Activated naive CD4-positive, alpha-beta T cell treated with anti-CD3 and anti-CD28 coated beads for 36 hours (primary cell): ENCODE data around the gene EXOC8. TPM values are rescaled to one million over a fixed set of nuclear protein-coding genes. Genes with fewer than 3 reads are reported as not detected.

Source experiments
- CTCF ChIA-PET: fragments of 350-600 bp; sonication (Branson Sonifier 250); formaldehyde crosslinking; loops from one replicate; lab custom pipeline; 2021; ENCODE audit warnings: antibody characterized with exemption; lab: Charles Lee
- DNase-seq: peaks from one replicate; pipeline ENCODE4 v3.0.0-alpha.2; 2020
- H3K27ac Mint-ChIP-seq: one replicate; pipeline ENCODE4 v1.8.0; 2021; ENCODE audit warnings: mild to moderate bottlenecking, mixed read lengths
- H3K27me3 Mint-ChIP-seq: one replicate; pipeline ENCODE4 v1.8.0; 2021; ENCODE audit warnings: low read depth, mixed read lengths
- H3K36me3 Mint-ChIP-seq: one replicate; pipeline ENCODE4 v1.8.0; 2021; ENCODE audit warnings: low read depth, mixed read lengths
- H3K4me1 Mint-ChIP-seq: one replicate; pipeline ENCODE4 v1.8.0; 2021; ENCODE audit warnings: low read depth, mixed read lengths
- H3K4me3 Mint-ChIP-seq: one replicate; pipeline ENCODE4 v1.8.0; 2021; ENCODE audit warnings: mild to moderate bottlenecking, moderate library complexity, mixed read lengths
- H3K9me3 Mint-ChIP-seq: one replicate; pipeline ENCODE4 v1.8.0; 2021; ENCODE audit warnings: mixed read lengths
- intact Hi-C: fragments of 100-400 bp; cut with micrococcal nuclease; formaldehyde crosslinking; loops from one replicate; pipeline ENCODE4 v1.15.1; 2023
- total RNA-seq, 2 experiments: library from RNA; stranded (reverse); gene quantifications; one replicate each; pipeline ENCODE4 v1.2.3, GENCODE V29; 2021

The EXOC8 gene, protein sequence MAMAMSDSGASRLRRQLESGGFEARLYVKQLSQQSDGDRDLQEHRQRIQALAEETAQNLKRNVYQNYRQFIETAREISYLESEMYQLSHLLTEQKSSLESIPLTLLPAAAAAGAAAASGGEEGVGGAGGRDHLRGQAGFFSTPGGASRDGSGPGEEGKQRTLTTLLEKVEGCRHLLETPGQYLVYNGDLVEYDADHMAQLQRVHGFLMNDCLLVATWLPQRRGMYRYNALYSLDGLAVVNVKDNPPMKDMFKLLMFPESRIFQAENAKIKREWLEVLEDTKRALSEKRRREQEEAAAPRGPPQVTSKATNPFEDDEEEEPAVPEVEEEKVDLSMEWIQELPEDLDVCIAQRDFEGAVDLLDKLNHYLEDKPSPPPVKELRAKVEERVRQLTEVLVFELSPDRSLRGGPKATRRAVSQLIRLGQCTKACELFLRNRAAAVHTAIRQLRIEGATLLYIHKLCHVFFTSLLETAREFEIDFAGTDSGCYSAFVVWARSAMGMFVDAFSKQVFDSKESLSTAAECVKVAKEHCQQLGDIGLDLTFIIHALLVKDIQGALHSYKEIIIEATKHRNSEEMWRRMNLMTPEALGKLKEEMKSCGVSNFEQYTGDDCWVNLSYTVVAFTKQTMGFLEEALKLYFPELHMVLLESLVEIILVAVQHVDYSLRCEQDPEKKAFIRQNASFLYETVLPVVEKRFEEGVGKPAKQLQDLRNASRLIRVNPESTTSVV
- 10 to 100 TPM; 11.5 to 12.0 TPM for total RNA-seq

DNA sequence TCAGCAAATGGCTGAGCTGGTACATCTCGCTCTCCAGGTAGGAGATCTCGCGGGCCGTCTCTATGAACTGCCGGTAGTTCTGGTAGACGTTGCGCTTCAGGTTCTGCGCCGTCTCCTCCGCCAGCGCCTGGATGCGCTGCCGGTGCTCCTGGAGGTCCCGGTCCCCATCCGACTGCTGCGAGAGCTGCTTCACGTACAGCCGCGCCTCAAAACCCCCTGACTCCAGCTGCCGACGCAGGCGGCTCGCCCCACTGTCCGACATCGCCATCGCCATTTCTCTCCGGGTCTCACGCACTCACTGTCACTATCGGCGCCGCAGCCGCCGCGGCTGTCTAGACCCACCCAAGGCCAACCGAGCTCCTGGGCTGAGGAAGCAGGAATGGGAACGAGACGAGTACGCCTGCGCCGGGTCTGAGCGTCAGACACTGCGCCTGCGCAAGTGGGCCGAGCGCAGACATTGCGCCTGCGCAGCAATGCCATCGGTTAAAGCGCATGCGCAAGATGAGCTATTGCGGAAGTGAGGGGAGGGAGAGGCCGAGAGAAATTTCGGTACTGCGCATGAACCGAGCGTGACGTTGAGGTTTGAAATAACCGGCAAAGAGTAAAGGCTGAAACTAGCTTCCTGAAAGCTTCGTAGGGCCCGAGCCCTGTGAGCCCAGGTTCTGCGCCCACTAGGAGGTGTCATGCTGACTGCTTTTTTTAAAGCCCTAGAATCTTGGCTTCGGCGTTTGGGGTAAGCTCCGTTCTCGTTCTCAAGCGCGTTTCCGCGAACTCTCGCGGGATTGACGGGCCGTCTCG, at the start of gene EXOC8:
Gene EXOC8 (minus strand): TSS at position 381 of the 798 bp plus-strand sequence. CDS start 107 bp downstream, at position 274.
- intact Hi-C loops: loop anchor here (1.0 to 5.0 kb wide), 9 partner anchors 65 to 1465 kb away; partner anchors contain the start of genes ARV1, EGLN1, GNPAT and TSNAX
- peaks cover 3% of the 10 kb centered on the region for H3K9me3 Mint-ChIP-seq
- peak within 1 kb of the TSS; percentile 100 for H3K4me3 Mint-ChIP-seq
- H3K27me3 Mint-ChIP-seq: no peaks in the 10 kb centered on the region
- CTCF ChIA-PET: interaction anchor here (0.6 to 4.4 kb wide), 9 partner anchors 17 to 268 kb away, joined by 3 to 24 read pairs (median 3); no protein-coding TSS in a partner anchor
- peaks cover 53% of the 10 kb centered on the region for H3K4me1 Mint-ChIP-seq
- DNase-seq: peak; percentile 97
- H3K27ac Mint-ChIP-seq: peak within 1 kb of the TSS; percentile 97
- H3K36me3 Mint-ChIP-seq: peaks cover 37% of the 10 kb centered on the region

DNA sequence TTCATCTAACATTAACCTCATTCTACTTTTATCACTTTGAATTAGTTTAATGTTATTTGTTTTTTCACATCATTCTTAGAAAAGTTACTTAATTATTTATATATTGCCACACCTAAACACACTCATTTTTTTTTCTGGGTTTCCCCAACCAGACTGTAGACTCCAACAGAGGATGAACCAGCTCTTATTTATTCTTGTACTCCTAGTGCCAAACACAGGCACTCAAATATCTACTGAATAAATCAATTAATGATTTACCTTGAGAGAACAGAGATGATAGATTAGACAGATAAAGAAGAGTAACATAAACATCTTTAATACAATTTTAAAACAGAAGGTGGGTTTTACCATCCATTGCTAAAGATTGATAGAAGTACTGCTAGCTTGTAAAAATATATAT, 48.8 kb upstream of the EXOC8 start:
- no peak overlapping the region for H3K4me3 Mint-ChIP-seq
- H3K4me1 Mint-ChIP-seq: peaks cover 44% of the 10 kb centered on the region
- intact Hi-C loops: no loop called here
- CTCF ChIA-PET: interaction anchor here (1.6 kb wide), 1 partner anchor 189 kb away, joined by 5 read pairs; no protein-coding TSS in a partner anchor
- H3K27ac Mint-ChIP-seq: no peak overlapping the region
- H3K9me3 Mint-ChIP-seq: no peaks in the 10 kb centered on the region
- peaks cover 5% of the 10 kb centered on the region for H3K36me3 Mint-ChIP-seq
- H3K27me3 Mint-ChIP-seq: no peaks in the 10 kb centered on the region
- no peak for DNase-seq

DNA sequence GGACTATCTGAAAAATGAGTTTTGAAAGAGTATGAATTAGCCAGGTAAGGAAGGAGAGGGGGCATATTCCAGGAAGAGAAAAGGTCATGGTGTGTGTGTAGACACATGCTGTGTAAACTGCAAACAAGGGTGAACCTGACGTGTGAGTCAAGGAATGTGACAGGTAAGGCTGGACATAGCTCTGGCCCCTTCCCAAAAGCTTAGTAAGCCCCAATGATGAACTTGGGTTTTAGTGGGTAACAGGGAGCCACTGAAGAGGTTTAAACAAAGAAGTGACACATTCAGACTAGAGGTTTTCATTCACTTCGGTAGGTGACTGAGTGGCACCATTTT, 47.7 kb upstream of the EXOC8 start:
- intact Hi-C loops: no loop called here
- no peak for DNase-seq
- Mint-ChIP-seq H3K36me3 (peaks cover 5% of the 10 kb centered on the region), H3K27me3 (no peaks in the 10 kb centered on the region), H3K9me3 (no peaks in the 10 kb centered on the region), H3K4me1 (peaks cover 35% of the 10 kb centered on the region), H3K4me3 (no peak overlapping the region), H3K27ac (no peak overlapping the region)
- CTCF ChIA-PET: interaction anchor here (0.9 kb wide), 1 partner anchor 23 kb away, joined by 4 read pairs; no protein-coding TSS in a partner anchor

DNA sequence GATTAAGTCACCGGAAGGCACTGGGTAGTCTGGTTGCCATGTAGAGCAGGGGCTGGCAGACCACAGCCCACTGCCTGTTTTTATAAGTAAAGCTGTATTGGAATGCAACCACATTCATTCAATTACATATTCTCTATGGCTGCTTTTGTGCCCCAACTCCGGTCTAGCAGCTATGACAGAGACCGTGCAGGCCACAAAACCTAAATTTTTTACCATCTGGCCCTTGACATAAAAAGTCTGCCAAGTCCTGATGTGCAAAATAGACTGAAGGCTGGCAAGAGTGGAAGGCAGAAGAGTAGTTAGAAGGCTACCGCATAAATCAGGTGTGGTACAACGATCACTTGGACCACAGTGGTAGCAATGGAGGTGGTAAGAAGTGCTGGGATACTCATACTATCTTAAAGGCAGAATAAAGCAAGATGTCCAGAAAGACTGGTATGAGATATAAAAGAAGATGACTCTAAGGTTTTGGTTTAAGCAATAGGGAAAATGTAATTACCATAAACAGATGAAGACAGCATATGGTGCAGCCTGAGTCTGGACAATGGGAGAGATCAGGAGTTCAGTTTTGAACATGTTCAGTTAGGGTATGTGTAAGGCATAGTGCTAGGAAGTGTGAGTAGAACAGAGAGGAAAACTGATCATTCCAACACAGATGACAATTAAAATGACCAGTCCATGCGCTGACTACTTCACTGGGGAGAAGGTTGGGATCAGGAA, 47.2 kb upstream of the EXOC8 start:
- no peak overlapping the region for H3K27ac Mint-ChIP-seq
- peaks cover 31% of the 10 kb centered on the region for H3K4me1 Mint-ChIP-seq
- no peaks in the 10 kb centered on the region for H3K27me3 Mint-ChIP-seq
- DNase-seq: no peak
- intact Hi-C loops: no loop called here
- no peak overlapping the region for H3K4me3 Mint-ChIP-seq
- peaks cover 3% of the 10 kb centered on the region for H3K36me3 Mint-ChIP-seq
- CTCF ChIA-PET: interaction anchor here (0.9 kb wide), 1 partner anchor 22 kb away, joined by 4 read pairs; no protein-coding TSS in a partner anchor
- H3K9me3 Mint-ChIP-seq: no peaks in the 10 kb centered on the region

DNA sequence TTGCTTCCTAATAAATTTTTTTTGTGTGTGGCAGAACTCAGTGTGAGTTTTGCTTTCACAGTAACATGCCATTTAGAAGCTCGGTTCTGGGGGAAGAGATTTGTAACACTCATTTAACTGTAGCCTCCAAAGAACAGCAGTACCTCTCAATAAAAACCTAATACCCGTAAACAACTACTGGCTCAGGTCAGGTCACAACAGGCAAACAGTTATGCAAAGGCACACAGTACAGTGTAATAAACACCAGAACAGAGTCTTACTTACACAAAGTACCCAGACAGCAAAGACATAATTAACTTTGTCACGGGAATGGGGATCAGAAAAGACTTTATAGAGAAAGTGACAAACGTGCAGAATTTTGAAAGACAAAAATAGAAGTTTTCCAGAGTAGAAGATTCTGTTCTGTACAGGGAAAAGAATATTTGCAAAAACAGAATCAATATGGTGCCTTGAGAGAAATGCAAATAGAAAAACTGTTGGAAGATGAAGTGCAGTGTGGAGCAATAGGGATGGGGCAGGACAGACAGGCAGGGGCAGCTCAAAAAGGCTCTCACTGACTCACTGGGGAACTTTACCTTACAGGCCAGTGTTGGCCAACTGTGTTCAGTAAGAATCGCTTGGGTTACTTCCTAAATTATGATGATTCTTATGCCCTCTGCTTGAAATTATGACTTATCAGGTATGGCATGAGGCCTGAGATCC, 45.7 kb upstream of the EXOC8 start:
- Mint-ChIP-seq H3K9me3 (no peaks in the 10 kb centered on the region), H3K27ac (no peak overlapping the region), H3K36me3 (peaks cover 5% of the 10 kb centered on the region), H3K4me1 (peaks cover 35% of the 10 kb centered on the region), H3K27me3 (no peaks in the 10 kb centered on the region), H3K4me3 (no peak overlapping the region)
- no peak for DNase-seq
- intact Hi-C loops: no loop called here
- CTCF ChIA-PET: no interaction called here

DNA sequence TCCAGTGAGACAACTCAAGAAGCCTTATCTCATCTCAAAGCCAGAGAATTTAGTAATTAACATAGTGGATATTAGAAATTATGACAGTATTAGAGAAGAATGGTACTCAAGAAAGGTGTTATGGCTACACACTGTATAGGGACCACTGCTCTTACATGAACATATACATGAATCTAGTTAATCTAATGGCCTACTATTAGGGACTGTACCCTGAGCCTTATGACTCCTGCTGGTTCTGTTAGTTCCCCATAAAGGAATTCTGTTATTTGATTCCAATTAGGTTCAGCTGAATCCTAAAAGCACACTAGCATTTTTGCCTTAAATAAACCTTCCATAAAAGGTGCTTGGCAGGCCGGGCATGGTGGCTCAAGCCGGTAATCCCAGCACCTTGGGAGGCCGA, 44.8 kb upstream of the EXOC8 start:
- CTCF ChIA-PET: no interaction called here
- peaks cover 1% of the 10 kb centered on the region for H3K36me3 Mint-ChIP-seq
- H3K27ac Mint-ChIP-seq: no peak overlapping the region
- intact Hi-C loops: no loop called here
- no peaks in the 10 kb centered on the region for H3K27me3 Mint-ChIP-seq
- no peaks in the 10 kb centered on the region for H3K9me3 Mint-ChIP-seq
- DNase-seq: no peak
- peaks cover 34% of the 10 kb centered on the region for H3K4me1 Mint-ChIP-seq
- no peak overlapping the region for H3K4me3 Mint-ChIP-seq

DNA sequence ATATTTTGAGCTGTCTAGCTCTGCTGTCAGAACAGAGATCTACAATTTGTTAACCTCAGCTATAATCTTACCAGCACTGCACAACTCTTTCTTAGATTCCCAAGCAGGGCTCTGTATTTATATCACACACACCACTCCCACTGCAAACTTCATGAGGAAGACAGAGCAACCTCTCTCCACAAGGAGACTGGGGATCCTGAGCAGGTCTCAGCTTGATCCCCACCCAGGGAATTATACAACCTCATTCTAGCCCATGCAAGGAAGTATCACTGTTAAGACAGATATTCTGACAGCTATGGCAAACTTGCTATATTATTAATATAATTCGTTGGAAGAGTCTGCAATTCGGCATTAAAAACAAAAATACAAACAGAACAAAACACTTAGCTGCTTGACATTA, 44.1 kb upstream of the EXOC8 start:
- H3K4me1 Mint-ChIP-seq: peaks cover 38% of the 10 kb centered on the region
- intact Hi-C loops: no loop called here
- H3K36me3 Mint-ChIP-seq: peaks cover 1% of the 10 kb centered on the region
- H3K27ac Mint-ChIP-seq: no peak overlapping the region
- H3K27me3 Mint-ChIP-seq: no peaks in the 10 kb centered on the region
- no peak for DNase-seq
- H3K4me3 Mint-ChIP-seq: no peak overlapping the region
- CTCF ChIA-PET: interaction anchor here (0.6 to 0.9 kb wide), 2 partner anchors 185 to 197 kb away, joined by 3 read pairs; no protein-coding TSS in a partner anchor
- no peaks in the 10 kb centered on the region for H3K9me3 Mint-ChIP-seq

DNA sequence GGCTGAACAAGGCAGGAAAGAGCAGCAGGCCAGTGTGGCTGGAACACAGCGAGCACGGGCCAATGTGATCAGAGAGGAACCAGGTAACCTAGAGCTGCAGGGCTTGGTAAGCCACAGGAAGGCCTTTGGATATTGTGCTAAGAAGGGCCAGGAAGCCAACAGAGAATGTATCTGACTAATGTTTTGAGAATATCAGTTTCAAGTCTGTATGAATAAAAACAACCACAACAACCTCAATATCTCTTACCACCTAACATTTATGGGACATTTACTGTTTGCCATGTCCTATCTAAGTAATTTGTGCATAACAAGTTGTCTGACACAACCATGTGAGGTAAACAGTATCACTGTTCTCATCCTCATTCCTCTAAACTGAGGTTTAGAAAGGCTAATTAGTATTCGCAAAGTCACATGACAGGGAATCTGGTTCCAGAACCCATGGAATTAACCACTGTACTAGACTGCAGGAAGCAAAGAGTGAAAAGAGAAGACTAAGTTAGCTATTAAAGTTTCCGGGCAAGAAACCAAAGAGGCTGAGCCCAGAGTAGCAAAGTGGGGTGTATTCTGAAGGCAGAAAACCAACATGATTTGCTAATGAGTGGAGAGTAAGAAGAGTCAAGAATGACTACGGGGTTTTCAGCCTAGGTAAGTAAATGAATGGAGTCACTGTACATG, 39.4 kb upstream of the EXOC8 start:
- Mint-ChIP-seq H3K27ac (peak overlapping the region; percentile 24), H3K36me3 (peaks cover 4% of the 10 kb centered on the region), H3K4me1 (peaks cover 43% of the 10 kb centered on the region), H3K4me3 (no peak overlapping the region), H3K27me3 (no peaks in the 10 kb centered on the region), H3K9me3 (no peaks in the 10 kb centered on the region)
- intact Hi-C loops: loop anchor here (1.0 to 5.0 kb wide), 3 partner anchors 11 to 88 kb away; no protein-coding TSS in a partner anchor
- CTCF ChIA-PET: no interaction called here
- peak; percentile 31 for DNase-seq

DNA sequence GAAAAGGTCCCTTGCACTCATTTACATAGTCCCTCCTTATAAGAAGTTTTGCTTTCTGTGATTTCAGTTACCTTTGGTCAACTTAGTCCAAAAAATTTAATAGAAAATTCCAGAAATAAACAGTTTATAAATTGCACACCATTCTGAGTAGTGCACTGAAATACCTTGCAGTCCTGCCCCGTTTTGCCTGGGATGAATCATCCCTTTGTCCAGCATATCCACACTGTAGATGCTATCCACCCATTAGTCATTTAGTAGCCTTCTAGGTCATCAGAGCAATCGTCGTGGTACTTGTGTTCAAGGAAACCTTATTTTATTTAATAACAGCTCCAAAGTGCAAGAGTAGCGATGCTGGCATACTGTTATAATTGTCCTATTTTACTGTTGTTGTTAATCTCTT, 38.4 kb upstream of the EXOC8 start:
- DNase-seq: no peak
- H3K4me1 Mint-ChIP-seq: peaks cover 38% of the 10 kb centered on the region
- no peaks in the 10 kb centered on the region for H3K9me3 Mint-ChIP-seq
- H3K27ac Mint-ChIP-seq: no peak overlapping the region
- intact Hi-C loops: loop anchor here (2.0 to 5.0 kb wide), 2 partner anchors 41 to 89 kb away; no protein-coding TSS in a partner anchor
- CTCF ChIA-PET: no interaction called here
- no peak overlapping the region for H3K4me3 Mint-ChIP-seq
- peaks cover 4% of the 10 kb centered on the region for H3K36me3 Mint-ChIP-seq
- no peaks in the 10 kb centered on the region for H3K27me3 Mint-ChIP-seq

GRCh38 chr1:231374394-231374793, 36.7 kb upstream of the EXOC8 start:
- peaks cover 34% of the 10 kb centered on the region for H3K4me1 Mint-ChIP-seq
- CTCF ChIA-PET: no interaction called here
- H3K27ac Mint-ChIP-seq: no peak overlapping the region
- H3K36me3 Mint-ChIP-seq: peaks cover 3% of the 10 kb centered on the region
- no peaks in the 10 kb centered on the region for H3K9me3 Mint-ChIP-seq
- intact Hi-C loops: no loop called here
- H3K4me3 Mint-ChIP-seq: no peak overlapping the region
- no peaks in the 10 kb centered on the region for H3K27me3 Mint-ChIP-seq
- DNase-seq: no peak
